HEK293 (cell line): ENCODE data around the gene PHYKPL.

Experiments used
- CTCF ChIA-PET: fragments of 350-600 bp; formaldehyde crosslinking; extraction: SDS; loops from one replicate; lab custom pipeline; 2021; ENCODE audit warnings: antibody characterized with exemption; lab: Yijun Ruan, JAX
- POLR2A ChIA-PET: fragments of 300-600 bp; formaldehyde crosslinking; extraction: SDS; loops from one replicate; lab custom pipeline; 2020; ENCODE audit warnings: antibody characterized with exemption, inconsistent platforms; lab: Yijun Ruan, JAX
- H3K27ac ChIP-seq: fragments of 200-500 bp; sonication (Bioruptor generic); 2 replicates; pipeline ENCODE4 v1.5.1; 2014; ENCODE audit warnings: low read depth, low read length, control low read depth, inconsistent platforms; ENCODE audit errors: extremely low read depth
- H3K36me3 ChIP-seq, 2 experiments: fragments of 200-500 bp in 1 of 2; sonication (Bioruptor generic) in 1 of 2; 1 replicate in 1 of 2; 2 replicates in 1 of 2; pipeline ENCODE4 v1.5.1; 2014 to 2017; ENCODE audit warnings: inconsistent platforms in 2 of 2, low read length in 2 of 2; ENCODE audit not compliant: control insufficient read depth in 2 of 2, insufficient read depth in 1 of 2
- H3K4me1 ChIP-seq: fragments of 200-500 bp; sonication (Bioruptor generic); 2 replicates; pipeline ENCODE4 v1.5.1; 2014; ENCODE audit warnings: mild to moderate bottlenecking, low read length, inconsistent platforms; ENCODE audit not compliant: control insufficient read depth, insufficient read depth
- H3K4me3 ChIP-seq: 2 replicates; pipeline ENCODE4 v1.5.1; 2011; ENCODE audit warnings: low read depth, mild to moderate bottlenecking, control low read depth, low read length, moderate library complexity
- H3K9me3 ChIP-seq: fragments of 200-500 bp; sonication (Bioruptor generic); 2 replicates; pipeline ENCODE4 v1.5.1; 2014; ENCODE audit warnings: low read depth, low read length, inconsistent platforms; ENCODE audit not compliant: control insufficient read depth, insufficient read depth
- BCL6B ChIP-seq: fragments of 450-650 bp; formaldehyde crosslinking; IDR thresholded peaks from 2 replicates; pipeline ENCODE4 v1.5.1; 2017; ENCODE audit warnings: missing biosample characterization, missing genetic modification characterization
- HIC1 ChIP-seq: fragments of 450-650 bp; formaldehyde crosslinking; IDR thresholded peaks from 2 replicates; pipeline ENCODE4 v1.5.1; 2016; ENCODE audit warnings: missing biosample characterization, missing genetic modification characterization
- KLF16 ChIP-seq: fragments of 450-650 bp; formaldehyde crosslinking; IDR thresholded peaks from 2 replicates; pipeline ENCODE4 v1.5.1; 2017; ENCODE audit warnings: missing biosample characterization, missing genetic modification characterization
- ZBTB11 ChIP-seq: fragments of 450-650 bp; formaldehyde crosslinking; conservative IDR thresholded peaks from 2 replicates; pipeline ENCODE4 v1.5.1; 2016; ENCODE audit warnings: low read depth, missing biosample characterization, missing genetic modification characterization
- ZBTB48 ChIP-seq: fragments of 450-650 bp; formaldehyde crosslinking; IDR thresholded peaks from 2 replicates; pipeline ENCODE4 v1.5.1; 2016; ENCODE audit warnings: missing biosample characterization, missing genetic modification characterization
- ZBTB7A ChIP-seq: fragments of 450-650 bp; formaldehyde crosslinking; IDR thresholded peaks from 2 replicates; pipeline ENCODE4 v1.5.1; 2016; ENCODE audit warnings: low read depth, missing biosample characterization, missing genetic modification characterization
- ZBTB8A ChIP-seq: fragments of 450-650 bp; formaldehyde crosslinking; IDR thresholded peaks from 2 replicates; pipeline ENCODE4 v1.5.1; 2016; ENCODE audit warnings: missing biosample characterization, missing genetic modification characterization
- ZEB2 ChIP-seq: fragments of 450-650 bp; formaldehyde crosslinking; IDR thresholded peaks from 2 replicates; pipeline ENCODE4 v1.5.1; 2016; ENCODE audit warnings: missing biosample characterization, missing genetic modification characterization
- ZFP3 ChIP-seq: fragments of 450-650 bp; formaldehyde crosslinking; IDR thresholded peaks from 2 replicates; pipeline ENCODE4 v1.5.1; 2016; ENCODE audit warnings: low read depth, missing biosample characterization, missing genetic modification characterization
- ZFP37 ChIP-seq: fragments of 450-650 bp; formaldehyde crosslinking; IDR thresholded peaks from 2 replicates; pipeline ENCODE4 v1.5.1; 2016; ENCODE audit warnings: missing biosample characterization, missing genetic modification characterization
- ZFP69B ChIP-seq: fragments of 450-650 bp; formaldehyde crosslinking; IDR thresholded peaks from 2 replicates; pipeline ENCODE4 v1.5.1; 2016; ENCODE audit warnings: missing biosample characterization, missing genetic modification characterization
- ZNF121 ChIP-seq: fragments of 450-650 bp; formaldehyde crosslinking; IDR thresholded peaks from 2 replicates; pipeline ENCODE4 v1.5.1; 2016; ENCODE audit warnings: missing biosample characterization, missing genetic modification characterization
- ZNF140 ChIP-seq: fragments of 450-650 bp; formaldehyde crosslinking; IDR thresholded peaks from 2 replicates; pipeline ENCODE4 v1.5.1; 2016; ENCODE audit warnings: missing biosample characterization, missing genetic modification characterization
- ZNF146 ChIP-seq: fragments of 450-650 bp; formaldehyde crosslinking; IDR thresholded peaks from 2 replicates; pipeline ENCODE4 v1.5.1; 2016; ENCODE audit warnings: missing biosample characterization, missing genetic modification characterization
- ZNF169 ChIP-seq: fragments of 450-650 bp; formaldehyde crosslinking; IDR thresholded peaks from 2 replicates; pipeline ENCODE4 v1.5.1; 2016; ENCODE audit warnings: missing biosample characterization, missing genetic modification characterization
- ZNF37A ChIP-seq: fragments of 450-650 bp; IDR thresholded peaks from 2 replicates; pipeline ENCODE4 v1.5.1; 2018; ENCODE audit warnings: missing biosample characterization, missing genetic modification characterization
- ZNF433 ChIP-seq: fragments of 450-650 bp; formaldehyde crosslinking; IDR thresholded peaks from 2 replicates; pipeline ENCODE4 v1.5.1; 2016; ENCODE audit warnings: missing biosample characterization, missing genetic modification characterization, low read depth
- ZNF449 ChIP-seq: fragments of 450-650 bp; formaldehyde crosslinking; IDR thresholded peaks from 2 replicates; pipeline ENCODE4 v1.5.1; 2017; ENCODE audit warnings: missing biosample characterization, mild to moderate bottlenecking, missing genetic modification characterization, moderate library complexity
- ZNF510 ChIP-seq: fragments of 450-650 bp; formaldehyde crosslinking; IDR thresholded peaks from 2 replicates; pipeline ENCODE4 v1.5.1; 2018; ENCODE audit warnings: mild to moderate bottlenecking, missing genetic modification characterization, missing biosample characterization; ENCODE audit not compliant: insufficient replicate concordance
- ZNF548 ChIP-seq: fragments of 450-650 bp; formaldehyde crosslinking; IDR thresholded peaks from 2 replicates; pipeline ENCODE4 v1.5.1; 2016; ENCODE audit warnings: missing biosample characterization, missing genetic modification characterization
- ZNF645 ChIP-seq: fragments of 450-650 bp; formaldehyde crosslinking; IDR thresholded peaks from 2 replicates; pipeline ENCODE4; 2016; ENCODE audit warnings: missing biosample characterization, missing genetic modification characterization
- ZNF654 ChIP-seq: fragments of 450-650 bp; formaldehyde crosslinking; IDR thresholded peaks from 2 replicates; pipeline ENCODE4 v1.5.1; 2016; ENCODE audit warnings: low read depth, missing biosample characterization, missing genetic modification characterization
- ZNF660 ChIP-seq: fragments of 450-650 bp; IDR thresholded peaks from 2 replicates; pipeline ENCODE4 v1.5.1; 2018; ENCODE audit warnings: missing biosample characterization, mild to moderate bottlenecking, missing genetic modification characterization
- ZNF707 ChIP-seq: fragments of 450-650 bp; formaldehyde crosslinking; IDR thresholded peaks from 2 replicates; pipeline ENCODE4 v1.5.1; 2016; ENCODE audit warnings: missing biosample characterization, missing genetic modification characterization
- ZNF776 ChIP-seq: fragments of 450-650 bp; formaldehyde crosslinking; IDR thresholded peaks from 2 replicates; pipeline ENCODE4 v1.5.0; 2017; ENCODE audit warnings: missing biosample characterization, missing genetic modification characterization, borderline replicate concordance
- ZSCAN30 ChIP-seq: fragments of 450-650 bp; IDR thresholded peaks from 2 replicates; pipeline ENCODE4 v1.5.1; 2018; ENCODE audit warnings: missing biosample characterization, mild to moderate bottlenecking, missing genetic modification characterization, moderate library complexity

PHYKPL gene

GRCh38 chr5:178280631-178281030 lies 48.0 kb upstream of the PHYKPL start:
- CTCF ChIA-PET: interaction anchor here (0.6 to 2.7 kb wide), 18 partner anchors 10 to 1216 kb away, joined by 3 to 9 read pairs (median 4); partner anchors contain the start of genes COL23A1 and ZNF354A
- H3K36me3 ChIP-seq: no peaks in the 10 kb centered on the region
- H3K9me3 ChIP-seq: no peaks in the 10 kb centered on the region
- TF ChIP-seq KLF16 (tag by site-specific recombination) (no peak), ZNF140 (tag by site-specific recombination) (no peak), ZFP69B (tag by site-specific recombination) (no peak), ZNF169 (no peak), ZNF449 (tag by site-specific recombination) (no peak), ZNF510 (tag by site-specific recombination) (no peak), ZBTB11 (tag by site-specific recombination) (no peak), ZNF548 (tag by site-specific recombination) (no peak), ZBTB7A (tag by site-specific recombination) (no peak), BCL6B (tag by site-specific recombination) (no peak), ZNF146 (tag by site-specific recombination) (no peak), ZNF37A (no peak), ZNF707 (no peak), ZNF645 (tag by site-specific recombination) (no peak), ZNF776 (tag by site-specific recombination) (no peak), ZEB2 (tag by site-specific recombination) (no peak)
- TF ChIP-seq, all 188 proteins: peak for 0
- POLR2A ChIA-PET: interaction anchor here (0.5 kb wide), 1 partner anchor 119 kb away, joined by 3 read pairs; no protein-coding TSS in a partner anchor
- no peak overlapping the region for H3K27ac ChIP-seq
- H3K4me3 ChIP-seq: no peak overlapping the region
- no peaks in the 10 kb centered on the region for H3K4me1 ChIP-seq

- no peaks in the 10 kb centered on the region for H3K36me3 ChIP-seq
- no peak overlapping the region for H3K27ac ChIP-seq
- no peak overlapping the region for H3K4me3 ChIP-seq
- ChIA-PET CTCF (interaction anchor here (0.6 to 2.7 kb wide), 24 partner anchors 9 to 1217 kb away, joined by 3 to 9 read pairs (median 4); partner anchors contain the start of genes COL23A1 and ZNF354A), POLR2A (interaction anchor here (0.5 kb wide), 2 partner anchors 120 to 549 kb away, joined by 3 read pairs; no protein-coding TSS in a partner anchor)
- no peaks in the 10 kb centered on the region for H3K9me3 ChIP-seq
- H3K4me1 ChIP-seq: no peaks in the 10 kb centered on the region
- TF ChIP-seq HIC1 (tag by site-specific recombination) (no peak), ZNF121 (no peak), ZNF660 (tag by site-specific recombination) (peak; percentile 99), ZFP37 (tag by site-specific recombination) (0 out of 2 replicates have a peak, but pooled peaks have one; percentile 25), ZFP3 (tag by site-specific recombination) (no peak), ZNF433 (tag by site-specific recombination) (no peak), ZNF654 (tag by site-specific recombination) (peak; percentile 93), ZBTB48 (peak; percentile 50; the same call in 1 of the 2 replicates), ZBTB8A (tag by site-specific recombination) (peak; percentile 72; the same call in 1 of the 2 replicates), ZSCAN30 (tag by site-specific recombination) (peak; percentile 65; the same call in 1 of the 2 replicates)
Observed at GRCh38 chr5:178279723-178280438, 47.3 kb upstream of the PHYKPL start.
